Measurements from ENCODE around the gene ZNF236. TPM values are rescaled to one million over a fixed set of nuclear protein-coding genes. Genes with fewer than 3 reads are reported as not detected.

Gene ZNF236
- total and polyA plus RNA-seq, 2 of the 8 experiments (the other 6 are each of a cell fraction or from before 2014, with no cell fraction given): 6.7 to 14.5 TPM

DNA sequence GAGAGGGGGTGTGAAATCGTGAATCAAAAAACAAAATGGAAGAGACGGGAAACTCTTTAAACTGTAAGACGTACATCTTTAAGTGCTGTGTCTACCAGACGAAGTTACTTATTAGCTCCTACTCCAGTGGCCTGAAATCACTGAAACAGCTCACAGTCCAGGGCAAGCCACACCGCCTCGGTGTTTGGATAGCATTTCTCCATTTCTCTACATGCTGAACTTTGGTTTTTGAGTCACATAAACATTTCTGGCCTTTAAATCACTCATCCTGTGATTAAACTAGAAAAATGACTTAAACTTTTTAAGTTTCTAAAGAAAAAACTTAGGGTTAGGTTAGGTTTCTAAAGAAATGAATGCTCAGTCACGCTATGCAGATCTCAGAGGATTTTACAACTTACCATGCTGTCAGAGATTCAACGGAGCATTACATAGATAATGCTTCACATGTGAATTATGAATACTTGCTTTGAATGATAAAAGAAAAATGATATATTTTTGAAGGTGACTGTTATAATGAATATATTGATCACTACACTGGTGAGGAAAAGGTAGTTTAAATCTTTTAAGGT lies 171.8 kb downstream of the ZNF236 start (continued):
- TF ChIP-seq, protein P1, sequence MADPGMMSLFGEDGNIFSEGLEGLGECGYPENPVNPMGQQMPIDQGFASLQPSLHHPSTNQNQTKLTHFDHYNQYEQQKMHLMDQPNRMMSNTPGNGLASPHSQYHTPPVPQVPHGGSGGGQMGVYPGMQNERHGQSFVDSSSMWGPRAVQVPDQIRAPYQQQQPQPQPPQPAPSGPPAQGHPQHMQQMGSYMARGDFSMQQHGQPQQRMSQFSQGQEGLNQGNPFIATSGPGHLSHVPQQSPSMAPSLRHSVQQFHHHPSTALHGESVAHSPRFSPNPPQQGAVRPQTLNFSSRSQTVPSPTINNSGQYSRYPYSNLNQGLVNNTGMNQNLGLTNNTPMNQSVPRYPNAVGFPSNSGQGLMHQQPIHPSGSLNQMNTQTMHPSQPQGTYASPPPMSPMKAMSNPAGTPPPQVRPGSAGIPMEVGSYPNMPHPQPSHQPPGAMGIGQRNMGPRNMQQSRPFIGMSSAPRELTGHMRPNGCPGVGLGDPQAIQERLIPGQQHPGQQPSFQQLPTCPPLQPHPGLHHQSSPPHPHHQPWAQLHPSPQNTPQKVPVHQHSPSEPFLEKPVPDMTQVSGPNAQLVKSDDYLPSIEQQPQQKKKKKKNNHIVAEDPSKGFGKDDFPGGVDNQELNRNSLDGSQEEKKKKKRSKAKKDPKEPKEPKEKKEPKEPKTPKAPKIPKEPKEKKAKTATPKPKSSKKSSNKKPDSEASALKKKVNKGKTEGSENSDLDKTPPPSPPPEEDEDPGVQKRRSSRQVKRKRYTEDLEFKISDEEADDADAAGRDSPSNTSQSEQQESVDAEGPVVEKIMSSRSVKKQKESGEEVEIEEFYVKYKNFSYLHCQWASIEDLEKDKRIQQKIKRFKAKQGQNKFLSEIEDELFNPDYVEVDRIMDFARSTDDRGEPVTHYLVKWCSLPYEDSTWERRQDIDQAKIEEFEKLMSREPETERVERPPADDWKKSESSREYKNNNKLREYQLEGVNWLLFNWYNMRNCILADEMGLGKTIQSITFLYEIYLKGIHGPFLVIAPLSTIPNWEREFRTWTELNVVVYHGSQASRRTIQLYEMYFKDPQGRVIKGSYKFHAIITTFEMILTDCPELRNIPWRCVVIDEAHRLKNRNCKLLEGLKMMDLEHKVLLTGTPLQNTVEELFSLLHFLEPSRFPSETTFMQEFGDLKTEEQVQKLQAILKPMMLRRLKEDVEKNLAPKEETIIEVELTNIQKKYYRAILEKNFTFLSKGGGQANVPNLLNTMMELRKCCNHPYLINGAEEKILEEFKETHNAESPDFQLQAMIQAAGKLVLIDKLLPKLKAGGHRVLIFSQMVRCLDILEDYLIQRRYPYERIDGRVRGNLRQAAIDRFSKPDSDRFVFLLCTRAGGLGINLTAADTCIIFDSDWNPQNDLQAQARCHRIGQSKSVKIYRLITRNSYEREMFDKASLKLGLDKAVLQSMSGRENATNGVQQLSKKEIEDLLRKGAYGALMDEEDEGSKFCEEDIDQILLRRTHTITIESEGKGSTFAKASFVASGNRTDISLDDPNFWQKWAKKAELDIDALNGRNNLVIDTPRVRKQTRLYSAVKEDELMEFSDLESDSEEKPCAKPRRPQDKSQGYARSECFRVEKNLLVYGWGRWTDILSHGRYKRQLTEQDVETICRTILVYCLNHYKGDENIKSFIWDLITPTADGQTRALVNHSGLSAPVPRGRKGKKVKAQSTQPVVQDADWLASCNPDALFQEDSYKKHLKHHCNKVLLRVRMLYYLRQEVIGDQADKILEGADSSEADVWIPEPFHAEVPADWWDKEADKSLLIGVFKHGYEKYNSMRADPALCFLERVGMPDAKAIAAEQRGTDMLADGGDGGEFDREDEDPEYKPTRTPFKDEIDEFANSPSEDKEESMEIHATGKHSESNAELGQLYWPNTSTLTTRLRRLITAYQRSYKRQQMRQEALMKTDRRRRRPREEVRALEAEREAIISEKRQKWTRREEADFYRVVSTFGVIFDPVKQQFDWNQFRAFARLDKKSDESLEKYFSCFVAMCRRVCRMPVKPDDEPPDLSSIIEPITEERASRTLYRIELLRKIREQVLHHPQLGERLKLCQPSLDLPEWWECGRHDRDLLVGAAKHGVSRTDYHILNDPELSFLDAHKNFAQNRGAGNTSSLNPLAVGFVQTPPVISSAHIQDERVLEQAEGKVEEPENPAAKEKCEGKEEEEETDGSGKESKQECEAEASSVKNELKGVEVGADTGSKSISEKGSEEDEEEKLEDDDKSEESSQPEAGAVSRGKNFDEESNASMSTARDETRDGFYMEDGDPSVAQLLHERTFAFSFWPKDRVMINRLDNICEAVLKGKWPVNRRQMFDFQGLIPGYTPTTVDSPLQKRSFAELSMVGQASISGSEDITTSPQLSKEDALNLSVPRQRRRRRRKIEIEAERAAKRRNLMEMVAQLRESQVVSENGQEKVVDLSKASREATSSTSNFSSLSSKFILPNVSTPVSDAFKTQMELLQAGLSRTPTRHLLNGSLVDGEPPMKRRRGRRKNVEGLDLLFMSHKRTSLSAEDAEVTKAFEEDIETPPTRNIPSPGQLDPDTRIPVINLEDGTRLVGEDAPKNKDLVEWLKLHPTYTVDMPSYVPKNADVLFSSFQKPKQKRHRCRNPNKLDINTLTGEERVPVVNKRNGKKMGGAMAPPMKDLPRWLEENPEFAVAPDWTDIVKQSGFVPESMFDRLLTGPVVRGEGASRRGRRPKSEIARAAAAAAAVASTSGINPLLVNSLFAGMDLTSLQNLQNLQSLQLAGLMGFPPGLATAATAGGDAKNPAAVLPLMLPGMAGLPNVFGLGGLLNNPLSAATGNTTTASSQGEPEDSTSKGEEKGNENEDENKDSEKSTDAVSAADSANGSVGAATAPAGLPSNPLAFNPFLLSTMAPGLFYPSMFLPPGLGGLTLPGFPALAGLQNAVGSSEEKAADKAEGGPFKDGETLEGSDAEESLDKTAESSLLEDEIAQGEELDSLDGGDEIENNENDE (IDR thresholded peaks at IDR 0.05; ENCODE audit: insufficient replicate concordance, low read length): no peak

Measured in H1 (cell line).